Suprapubic skin (tissue), 4 donors: ENCODE measurements around the gene TMEM214. TPM values are rescaled to one million over a fixed set of nuclear protein-coding genes. Genes with fewer than 3 reads are reported as not detected.

Experiments used
- DNase-seq, 2 donors: peaks; one replicate each; pipeline ENCODE4 v3.0.0-alpha.2; 2019; ENCODE audit warnings: low spot score in 2 of 2
- H3K27ac ChIP-seq: fragments of 200-600 bp; sonication (generic); one replicate; pipeline ENCODE4 v1.5.1; 2019
- H3K27me3 ChIP-seq: fragments of 200-600 bp; sonication (generic); one replicate; pipeline ENCODE4 v1.5.1; 2019
- H3K36me3 ChIP-seq: fragments of 200-600 bp; sonication (generic); one replicate; pipeline ENCODE4 v1.5.1; 2019
- H3K4me1 ChIP-seq: fragments of 200-600 bp; sonication (generic); one replicate; pipeline ENCODE4 v1.5.1; 2019
- H3K4me3 ChIP-seq: fragments of 200-600 bp; sonication (generic); one replicate; pipeline ENCODE4 v1.5.1; 2019; ENCODE audit warnings: mild to moderate bottlenecking
- H3K9me3 ChIP-seq: fragments of 200-600 bp; sonication (generic); one replicate; pipeline ENCODE4 v1.5.1; 2019
- EP300 ChIP-seq: sonication (generic); formaldehyde crosslinking; IDR thresholded peaks from one replicate; pipeline ENCODE4 v1.6.1; 2017; ENCODE audit warnings: antibody characterized with exemption
- POLR2A ChIP-seq, 2 donors: fragments of 450-650 bp; IDR thresholded peaks; one replicate each; pipeline ENCODE4 v1.6.1; 2017; ENCODE audit warnings: antibody characterized with exemption in 2 of 2, mild to moderate bottlenecking in 2 of 2, moderate library complexity in 2 of 2
- POLR2AphosphoS5 ChIP-seq, 3 donors: sonication (generic); formaldehyde crosslinking; IDR thresholded peaks; one replicate each; pipeline ENCODE4 v1.6.1; 2017; ENCODE audit warnings: antibody characterized with exemption in 3 of 3
- WGBS: methylation state at CpG from one replicate; pipeline ENCODE4 v1.1.5; 2018; 5-methylcytosine and 5-hydroxymethylcytosine counted together
- total RNA-seq, 4 donors: library from RNA; depleted of rRNA; stranded (reverse); fragments of >200 nt; gene quantifications; one replicate each; pipeline ENCODE4 v1.1.0, GENCODE V29; 2016
- TF ChIP-seq, protein P1 (sequence below), 2 donors: fragments of 200-600 bp in 1 of 2; fragments of 450-650 bp in 1 of 2; sonication (generic) in 1 of 2; IDR thresholded peaks; one replicate each; pipeline ENCODE4 v1.5.1; 2016 to 2019; ENCODE audit warnings: antibody characterized with exemption in 2 of 2, mild to moderate bottlenecking in 1 of 2, moderate library complexity in 1 of 2

TMEM214 gene
- total RNA-seq, 4 donors from 2014 or later = 39.2 to 56.3 (median 44.7) TPM

DNA sequence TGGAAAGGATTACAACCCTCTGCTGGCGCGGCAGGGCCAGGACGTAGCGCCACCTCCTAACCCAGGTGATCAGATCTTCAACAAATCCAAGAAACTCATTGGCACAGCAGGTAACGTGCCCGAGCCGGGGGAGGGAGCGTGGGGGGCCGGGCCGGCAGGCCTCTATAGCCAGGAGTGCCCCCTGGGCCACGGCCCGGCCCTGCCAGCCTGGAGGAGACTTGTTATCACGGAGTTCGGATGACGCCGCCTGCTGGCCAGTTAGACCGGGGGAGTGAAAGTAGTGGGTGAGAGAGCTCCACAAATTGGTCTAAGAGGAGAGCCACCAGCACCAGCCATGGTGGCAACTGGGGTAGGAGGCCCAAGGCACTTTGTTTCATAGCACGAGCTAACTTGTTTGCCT lies 8.6 kb upstream of the TMEM214 start:
- peaks cover 55% of the 10 kb centered on the region for H3K36me3 ChIP-seq
- H3K9me3 ChIP-seq = no peaks in the 10 kb centered on the region
- DNase-seq = no peak
- no peak overlapping the region for H3K4me3 ChIP-seq
- H3K27me3 ChIP-seq = no peaks in the 10 kb centered on the region
- 83% methylated on average over 18 of the region's 18 CpGs for WGBS
- no peak for TF ChIP-seq POLR2A (IDR thresholded peaks at IDR 0.05)
- no peak for TF ChIP-seq EP300
- TF ChIP-seq POLR2AphosphoS5 (IDR thresholded peaks at IDR 0.05) = no peak
- TF ChIP-seq, protein P1, sequence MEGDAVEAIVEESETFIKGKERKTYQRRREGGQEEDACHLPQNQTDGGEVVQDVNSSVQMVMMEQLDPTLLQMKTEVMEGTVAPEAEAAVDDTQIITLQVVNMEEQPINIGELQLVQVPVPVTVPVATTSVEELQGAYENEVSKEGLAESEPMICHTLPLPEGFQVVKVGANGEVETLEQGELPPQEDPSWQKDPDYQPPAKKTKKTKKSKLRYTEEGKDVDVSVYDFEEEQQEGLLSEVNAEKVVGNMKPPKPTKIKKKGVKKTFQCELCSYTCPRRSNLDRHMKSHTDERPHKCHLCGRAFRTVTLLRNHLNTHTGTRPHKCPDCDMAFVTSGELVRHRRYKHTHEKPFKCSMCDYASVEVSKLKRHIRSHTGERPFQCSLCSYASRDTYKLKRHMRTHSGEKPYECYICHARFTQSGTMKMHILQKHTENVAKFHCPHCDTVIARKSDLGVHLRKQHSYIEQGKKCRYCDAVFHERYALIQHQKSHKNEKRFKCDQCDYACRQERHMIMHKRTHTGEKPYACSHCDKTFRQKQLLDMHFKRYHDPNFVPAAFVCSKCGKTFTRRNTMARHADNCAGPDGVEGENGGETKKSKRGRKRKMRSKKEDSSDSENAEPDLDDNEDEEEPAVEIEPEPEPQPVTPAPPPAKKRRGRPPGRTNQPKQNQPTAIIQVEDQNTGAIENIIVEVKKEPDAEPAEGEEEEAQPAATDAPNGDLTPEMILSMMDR (IDR thresholded peaks at IDR 0.05) = no peak
- H3K27ac ChIP-seq = no peak overlapping the region
- peaks cover 17% of the 10 kb centered on the region for H3K4me1 ChIP-seq

GRCh38 chr2:27024812-27025211 lies 8.0 kb upstream of the TMEM214 start:
- TF ChIP-seq POLR2A (IDR thresholded peaks at IDR 0.05) = no peak
- no peak for TF ChIP-seq EP300
- TF ChIP-seq, protein P1 (IDR thresholded peaks at IDR 0.05) = no peak
- no peak for TF ChIP-seq POLR2AphosphoS5 (IDR thresholded peaks at IDR 0.05)
- Histone ChIP-seq H3K36me3 (peaks cover 57% of the 10 kb centered on the region), H3K4me1 (peaks cover 17% of the 10 kb centered on the region), H3K4me3 (no peak overlapping the region), H3K27me3 (no peaks in the 10 kb centered on the region), H3K27ac (no peak overlapping the region), H3K9me3 (no peaks in the 10 kb centered on the region)
- WGBS = 76% methylated on average over 9 of the region's 12 CpGs
- DNase-seq = no peak

DNA sequence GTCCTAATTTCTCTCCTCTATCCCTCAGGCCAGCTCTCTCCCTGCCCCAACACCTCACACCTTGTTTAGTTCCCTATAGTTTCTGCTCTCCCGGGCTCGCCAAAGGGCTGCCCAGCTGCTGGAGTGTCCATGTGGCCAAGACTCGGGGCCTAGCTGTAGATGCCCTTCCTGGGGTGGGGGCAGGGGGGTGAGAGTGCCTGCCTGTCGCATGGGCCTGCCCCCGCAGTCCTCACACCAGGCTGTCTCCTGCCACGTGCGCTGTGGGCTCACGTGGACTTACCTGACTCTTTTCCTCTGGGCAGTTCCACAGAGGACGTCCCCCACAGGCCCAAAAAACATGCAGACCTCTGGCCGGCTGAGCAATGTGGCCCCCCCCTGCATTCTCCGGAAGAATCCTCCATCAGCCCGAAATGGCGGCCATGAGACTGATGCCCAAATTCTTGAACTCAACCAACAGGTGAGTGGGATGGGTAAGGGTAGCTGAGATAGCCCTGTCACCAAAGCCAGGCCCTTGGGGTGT lies 7.4 kb upstream of the TMEM214 start:
- WGBS = 96% methylated on average over 11 of the region's 13 CpGs
- Histone ChIP-seq H3K4me3 (no peak overlapping the region), H3K9me3 (no peaks in the 10 kb centered on the region), H3K27me3 (no peaks in the 10 kb centered on the region), H3K4me1 (peaks cover 17% of the 10 kb centered on the region), H3K36me3 (peaks cover 57% of the 10 kb centered on the region), H3K27ac (no peak overlapping the region)
- TF ChIP-seq EP300 (no peak), POLR2AphosphoS5 (IDR thresholded peaks at IDR 0.05) (no peak), POLR2A (IDR thresholded peaks at IDR 0.05) (no peak)
- TF ChIP-seq, protein P1 (IDR thresholded peaks at IDR 0.05) = no peak
- DNase-seq = no peak

DNA sequence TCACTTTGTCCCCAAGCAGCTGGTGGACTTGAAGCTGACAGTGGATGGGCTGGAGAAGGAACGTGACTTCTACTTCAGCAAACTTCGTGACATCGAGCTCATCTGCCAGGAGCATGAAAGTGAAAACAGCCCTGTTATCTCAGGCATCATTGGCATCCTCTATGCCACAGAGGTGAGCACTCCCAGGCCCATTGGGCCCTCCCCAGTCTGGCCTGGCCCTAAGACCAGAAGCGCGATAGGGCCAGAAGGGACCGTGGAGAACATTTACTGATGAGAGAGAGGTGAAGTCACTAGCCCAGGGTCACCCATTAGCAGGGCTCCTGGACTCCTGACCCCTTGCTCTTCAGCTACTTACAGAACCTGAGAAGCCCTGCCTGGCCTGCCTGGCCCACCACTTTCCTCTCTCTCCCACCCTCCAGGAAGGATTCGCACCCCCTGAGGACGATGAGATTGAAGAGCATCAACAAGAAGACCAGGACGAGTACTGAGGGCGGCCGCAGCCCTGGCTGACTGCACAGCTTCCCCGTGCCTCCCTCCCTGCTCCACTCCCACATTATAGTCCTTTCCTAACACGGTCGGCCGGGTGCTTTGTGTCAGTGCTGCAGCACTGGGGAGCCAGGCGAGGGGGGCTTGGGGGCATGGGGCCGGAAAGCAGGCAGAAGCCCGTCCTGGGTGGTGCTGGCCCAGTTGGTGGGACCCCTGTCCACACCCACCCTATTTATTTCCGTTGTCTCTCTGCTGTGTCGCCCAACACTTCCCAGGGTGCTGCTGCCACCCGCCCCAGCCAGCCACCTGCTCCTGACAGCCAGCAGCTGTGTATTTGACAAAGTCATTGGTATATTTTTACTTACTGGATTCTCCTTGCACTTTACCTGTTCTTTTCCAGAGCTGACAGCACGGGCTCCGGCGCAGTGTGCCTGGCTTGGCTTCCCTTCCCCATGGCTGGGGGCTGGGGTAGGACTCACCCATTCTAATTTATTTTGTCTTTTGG lies 6.6 kb upstream of the TMEM214 start:
- Histone ChIP-seq H3K27me3 (no peaks in the 10 kb centered on the region), H3K4me3 (no peak overlapping the region), H3K4me1 (peaks cover 11% of the 10 kb centered on the region), H3K9me3 (no peaks in the 10 kb centered on the region), H3K36me3 (peaks cover 57% of the 10 kb centered on the region), H3K27ac (no peak overlapping the region)
- WGBS = 87% methylated on average over 21 of the region's 24 CpGs
- TF ChIP-seq POLR2AphosphoS5 (IDR thresholded peaks at IDR 0.05) = no peak
- TF ChIP-seq POLR2A (IDR thresholded peaks at IDR 0.05) = no peak
- TF ChIP-seq, protein P1 (IDR thresholded peaks at IDR 0.05) = no peak
- no peak for TF ChIP-seq EP300
- no peak for DNase-seq

DNA sequence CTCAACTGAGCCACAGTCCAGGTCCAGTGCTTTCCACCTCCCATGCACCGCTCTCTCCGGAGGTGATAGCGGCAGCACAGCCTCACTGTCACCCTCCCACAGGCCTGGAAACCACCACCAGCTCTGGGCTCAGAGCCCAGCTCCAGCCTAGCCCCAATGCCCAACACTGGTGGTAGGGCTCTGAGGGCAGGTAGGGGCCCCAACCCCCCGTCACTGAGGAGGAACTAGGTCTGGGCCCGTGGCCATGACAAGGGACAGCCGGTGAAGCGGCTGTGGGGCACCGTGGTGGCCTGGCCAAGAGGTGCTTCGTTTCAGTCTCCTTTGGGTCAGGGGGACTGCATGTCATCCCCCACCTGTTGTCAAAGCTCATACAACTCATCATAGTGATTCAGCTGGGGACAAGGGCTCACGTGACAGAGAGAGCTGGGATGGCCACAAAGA lies 5.5 kb upstream of the TMEM214 start:
- Histone ChIP-seq H3K4me1 (peaks cover 3% of the 10 kb centered on the region), H3K9me3 (no peaks in the 10 kb centered on the region), H3K27ac (no peak overlapping the region), H3K27me3 (no peaks in the 10 kb centered on the region), H3K4me3 (no peak overlapping the region), H3K36me3 (peaks cover 55% of the 10 kb centered on the region)
- no peak for DNase-seq
- 96% methylated on average over 7 of the region's 10 CpGs for WGBS
- TF ChIP-seq POLR2A (IDR thresholded peaks at IDR 0.05) = no peak
- no peak for TF ChIP-seq POLR2AphosphoS5 (IDR thresholded peaks at IDR 0.05)
- TF ChIP-seq, protein P1 (IDR thresholded peaks at IDR 0.05) = no peak
- TF ChIP-seq EP300 = no peak
